Activated gamma-delta T cell treated with Interleukin-2 at 50 U/mL for 16 hours (primary cell): ENCODE results near the gene SPIN1.
A peak's percentile ranks its signal among the peaks of the same experiment; 100 is the strongest.
"Not testable (repeated sequence)": the region's sequence is repeated elsewhere in the genome, so short reads cannot be mapped to it uniquely, and the experiment has no call there.

Source experiments
- DNase-seq: peaks from one replicate; pipeline ENCODE4 v3.0.0-alpha.2; 2020

Gene SPIN1

DNA sequence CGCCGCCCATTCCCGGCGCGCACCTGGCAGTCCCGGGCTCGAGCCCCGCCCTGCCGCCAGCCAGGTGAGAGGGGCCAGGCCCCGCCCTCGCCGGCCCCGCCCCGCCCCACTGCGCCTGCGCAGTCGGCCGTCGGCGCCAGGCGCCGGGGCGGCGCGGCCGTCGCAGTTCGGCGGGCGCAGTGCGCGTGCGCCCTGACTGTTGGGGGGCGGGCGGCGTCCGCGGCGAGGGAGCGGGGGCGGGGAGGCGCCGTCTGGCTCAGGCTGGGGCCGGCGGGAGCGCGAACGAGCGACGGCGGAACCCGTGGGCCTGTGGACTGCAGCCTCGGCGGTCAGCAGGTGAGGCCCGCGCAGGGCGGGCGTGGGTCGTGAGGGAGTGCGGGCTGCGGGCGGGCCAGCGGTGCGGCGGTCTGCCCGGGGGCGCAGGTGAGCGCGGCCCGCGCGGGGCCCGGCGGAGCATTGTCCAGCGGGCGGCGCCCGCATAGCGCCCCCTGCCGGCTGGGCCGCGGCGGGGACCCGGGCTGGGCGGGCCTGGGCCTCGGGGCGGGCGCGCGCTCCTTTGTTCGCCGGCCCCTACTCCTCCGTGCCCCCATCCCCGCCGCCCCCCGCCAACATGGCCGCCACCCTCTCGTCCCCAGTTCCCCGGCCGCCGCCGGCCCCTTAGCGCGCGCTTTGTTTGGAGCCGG, at the start of gene SPIN1:
Gene SPIN1, plus strand, starts transcription at position 242 of the 683 bp plus-strand sequence. CDS start 38,096 bp downstream, outside the sequence.
- peak; percentile 83 for DNase-seq

DNA sequence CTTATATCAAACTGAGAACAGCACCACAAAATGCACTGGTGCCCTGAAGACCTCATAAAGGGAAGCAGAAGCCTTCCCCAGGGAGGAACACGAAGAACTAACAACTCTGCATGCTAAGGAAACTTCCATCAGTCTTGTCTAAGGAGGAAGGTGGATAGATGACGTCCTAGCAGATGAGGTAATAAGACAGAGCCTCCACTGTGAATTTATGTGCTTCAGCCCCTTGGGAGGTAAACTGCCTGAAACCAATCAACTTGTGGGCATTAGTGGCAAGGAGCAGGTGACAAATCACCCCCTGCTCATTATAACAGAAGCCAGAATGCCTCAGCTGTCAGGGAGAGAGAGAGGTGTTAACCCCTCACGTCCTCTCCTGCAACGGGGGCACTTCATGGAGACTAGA, 48.9 kb upstream of the SPIN1 start:
- no peak for DNase-seq

DNA sequence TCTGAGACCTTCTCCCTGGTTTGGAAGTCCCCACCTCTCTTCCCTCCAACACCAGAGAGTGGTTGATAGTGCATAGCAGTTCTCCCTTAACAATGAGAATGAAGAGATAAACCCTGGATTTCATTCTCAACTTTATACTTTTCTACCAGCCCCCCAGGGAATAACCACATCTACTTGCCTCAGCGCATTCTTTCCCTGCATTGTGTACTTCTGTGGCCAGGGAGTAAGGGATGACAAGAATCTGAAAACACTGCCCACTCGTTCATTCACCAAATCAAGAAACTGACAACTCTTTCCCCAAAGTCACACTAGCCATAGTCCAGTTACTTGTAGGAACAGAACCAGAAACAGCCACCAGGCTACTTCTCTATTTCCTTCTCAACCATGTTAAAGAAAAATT, 46.0 kb upstream of the SPIN1 start:
- DNase-seq: no peak

GRCh38 chr9:88344013-88344412, 44.2 kb upstream of the SPIN1 start:
- DNase-seq: no peak

GRCh38 chr9:88350354-88350753, 37.9 kb upstream of the SPIN1 start:
- not testable (repeated sequence) for DNase-seq

DNA sequence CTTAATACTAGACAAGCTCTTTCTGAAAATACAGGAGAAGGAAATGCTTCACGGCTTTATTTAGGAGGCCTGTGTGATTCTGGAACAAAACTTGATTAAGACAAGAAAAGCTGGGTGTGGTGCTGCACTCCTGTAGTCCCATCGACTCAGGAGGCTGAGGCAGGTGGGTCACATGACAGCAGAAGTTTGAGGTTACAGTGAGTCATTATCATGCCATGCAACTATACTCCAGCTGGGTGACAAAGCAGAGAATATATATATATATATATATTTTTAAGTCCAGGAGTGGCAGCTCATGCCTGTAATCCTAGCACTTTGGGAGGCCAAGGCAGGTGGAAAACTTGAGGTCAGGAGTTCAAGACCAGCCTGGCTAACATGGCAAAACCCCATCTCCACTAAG, 33.1 kb upstream of the SPIN1 start:
- no peak for DNase-seq

DNA sequence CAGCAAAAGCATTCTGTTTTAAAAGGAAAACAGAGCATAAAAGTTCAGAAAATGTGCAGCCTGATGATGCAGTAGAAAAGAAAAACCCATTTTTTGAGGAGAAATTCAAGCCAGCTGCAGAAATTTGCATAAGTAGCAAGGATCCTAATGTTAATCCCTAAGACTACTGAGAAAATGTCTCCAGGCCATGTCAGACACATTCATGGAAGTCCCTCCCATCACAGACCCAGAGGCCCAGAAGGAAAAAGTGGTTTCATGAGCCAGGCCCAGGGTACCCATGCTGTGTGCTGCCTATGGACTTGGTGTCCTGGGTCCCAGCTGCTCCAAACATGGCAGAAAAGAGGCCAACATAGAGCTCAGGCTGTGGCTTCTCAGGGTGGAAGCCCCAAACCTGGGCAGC, 31.0 kb upstream of the SPIN1 start:
- DNase-seq: not testable (repeated sequence)

GRCh38 chr9:88358723-88359122, 29.5 kb upstream of the SPIN1 start:
- DNase-seq: no peak

DNA sequence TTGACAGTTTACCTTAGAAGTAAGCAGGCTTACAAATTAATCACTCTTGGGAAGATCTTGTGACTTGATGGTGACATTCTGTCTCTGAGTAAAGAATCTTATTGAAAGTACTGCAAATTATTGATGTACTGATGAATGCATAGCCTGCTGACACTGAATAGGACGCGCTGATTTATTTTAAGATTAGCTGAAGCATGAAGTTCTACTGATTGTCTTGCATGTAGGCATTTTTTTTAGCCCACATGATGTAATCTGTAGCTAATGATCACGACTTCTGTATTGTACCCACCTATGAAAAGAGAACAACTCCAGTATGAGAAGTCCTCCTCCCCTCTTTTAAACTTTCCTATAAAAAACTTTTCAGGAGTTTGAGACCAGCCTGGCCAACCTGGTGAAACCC, 28.3 kb upstream of the SPIN1 start:
- no peak for DNase-seq

DNA sequence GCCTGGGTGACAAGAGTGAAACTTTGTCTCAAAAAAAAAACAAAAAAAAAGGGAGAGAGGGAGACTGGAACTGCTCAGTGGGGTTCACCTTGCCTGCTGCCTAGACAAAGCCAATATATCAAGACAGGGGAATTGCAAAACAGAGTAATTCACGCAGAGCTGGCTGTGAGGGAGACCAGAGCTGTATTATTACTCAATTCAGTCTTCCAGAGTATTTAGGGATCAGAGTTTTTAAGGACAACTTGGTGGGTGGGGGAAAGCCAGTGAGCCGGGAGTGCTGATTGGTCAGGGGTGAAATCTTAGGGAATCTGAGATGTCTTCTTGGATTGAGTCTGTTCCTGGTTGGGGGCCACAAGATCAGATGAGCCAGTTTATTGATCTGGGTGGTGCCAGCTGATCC, 25.6 kb upstream of the SPIN1 start:
- DNase-seq: no peak

GRCh38 chr9:88363661-88364060, 24.6 kb upstream of the SPIN1 start:
- DNase-seq: no peak

DNA sequence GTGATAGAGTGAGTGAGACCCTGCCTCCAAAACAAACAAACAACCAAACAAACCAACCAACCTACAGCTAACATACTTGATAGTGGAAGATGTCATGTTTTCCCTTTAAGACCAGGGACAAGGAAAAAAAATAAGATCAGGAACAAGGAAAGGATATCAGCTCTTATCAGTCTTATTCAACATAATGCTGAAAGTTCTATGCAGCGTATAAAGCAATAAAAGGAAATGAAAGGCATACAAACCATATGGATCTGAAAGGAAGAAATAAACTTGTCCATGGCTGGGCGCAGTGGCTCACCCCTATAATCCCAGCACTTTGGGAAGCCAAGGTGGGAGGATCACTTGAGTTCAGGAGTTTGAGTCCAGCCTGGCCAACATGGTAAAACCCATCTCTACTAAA, 23.5 kb upstream of the SPIN1 start:
- no peak for DNase-seq

- no peak for DNase-seq
Measured at GRCh38 chr9:88370346-88370745, 17.9 kb upstream of the SPIN1 start.

- no peak for DNase-seq
Measured at GRCh38 chr9:88372103-88372654, 16.1 kb upstream of the SPIN1 start.

- DNase-seq: no peak
Measured at GRCh38 chr9:88373045-88373444, 15.2 kb upstream of the SPIN1 start.

- DNase-seq: no peak
Measured at GRCh38 chr9:88378317-88378716, 9.9 kb upstream of the SPIN1 start.

DNA sequence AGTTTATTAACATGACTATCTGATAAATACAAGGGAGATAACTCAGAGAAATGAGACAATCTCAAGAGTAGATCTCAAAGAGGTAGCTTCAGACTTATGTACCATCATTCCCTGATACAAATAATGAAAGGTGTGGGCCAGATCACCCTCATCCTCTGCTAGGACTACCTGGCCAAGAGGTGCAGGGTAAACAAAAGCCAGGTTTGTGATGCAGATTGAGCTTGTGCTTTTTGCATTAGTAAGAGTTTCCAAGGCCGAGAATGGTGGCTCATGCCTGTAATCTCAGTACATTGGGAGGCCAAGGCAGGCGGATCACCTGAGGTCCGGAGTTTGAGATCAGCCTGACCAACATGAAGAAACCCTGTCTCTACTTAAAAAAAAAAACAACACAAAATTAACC, 8.9 kb upstream of the SPIN1 start:
- DNase-seq: no peak

- DNase-seq: no peak
Measured at GRCh38 chr9:88380118-88380517, 8.1 kb upstream of the SPIN1 start.

DNA sequence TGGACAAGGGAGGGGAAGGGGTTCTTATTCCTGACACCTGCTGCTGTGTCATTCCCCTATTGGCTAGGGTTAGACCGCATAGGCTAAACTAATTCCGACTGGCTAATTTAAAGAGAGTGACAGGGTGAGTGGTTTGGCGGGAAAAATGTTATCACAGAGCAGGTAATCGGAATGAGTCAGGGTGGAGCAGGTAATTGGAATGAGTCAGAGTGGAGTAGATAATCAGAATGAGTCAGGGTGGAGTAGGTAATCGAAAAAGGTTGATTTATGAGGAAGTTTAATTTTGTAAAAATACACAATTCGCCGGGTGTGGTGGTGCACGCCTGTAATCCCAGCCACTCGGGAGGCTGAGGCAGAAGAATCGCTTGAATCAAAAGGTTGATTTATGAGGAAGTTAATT, 6.9 kb upstream of the SPIN1 start:
- not testable (repeated sequence) for DNase-seq

GRCh38 chr9:88383176-88383575, 5.1 kb upstream of the SPIN1 start:
- no peak for DNase-seq

DNA sequence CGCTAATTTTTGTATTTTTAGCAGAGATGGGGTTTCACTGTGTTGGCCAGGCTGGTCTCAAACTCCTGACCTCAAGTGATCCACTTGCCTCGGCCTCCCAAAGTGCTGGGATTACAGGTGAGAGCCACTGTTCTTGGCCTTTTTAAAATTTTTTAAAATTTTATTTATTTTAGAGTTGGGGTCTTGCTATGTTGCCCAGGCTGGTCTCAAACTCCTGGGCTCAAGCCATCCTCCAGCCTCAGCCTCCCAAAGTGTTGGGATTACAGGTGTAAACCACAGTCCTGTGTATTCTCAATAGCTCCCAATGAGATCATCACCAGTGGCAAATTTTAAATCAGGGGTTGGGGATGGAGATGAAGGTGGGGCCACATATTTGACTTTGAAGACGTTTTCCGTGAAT, 2.1 kb upstream of the SPIN1 start:
- DNase-seq: not testable (repeated sequence)

DNA sequence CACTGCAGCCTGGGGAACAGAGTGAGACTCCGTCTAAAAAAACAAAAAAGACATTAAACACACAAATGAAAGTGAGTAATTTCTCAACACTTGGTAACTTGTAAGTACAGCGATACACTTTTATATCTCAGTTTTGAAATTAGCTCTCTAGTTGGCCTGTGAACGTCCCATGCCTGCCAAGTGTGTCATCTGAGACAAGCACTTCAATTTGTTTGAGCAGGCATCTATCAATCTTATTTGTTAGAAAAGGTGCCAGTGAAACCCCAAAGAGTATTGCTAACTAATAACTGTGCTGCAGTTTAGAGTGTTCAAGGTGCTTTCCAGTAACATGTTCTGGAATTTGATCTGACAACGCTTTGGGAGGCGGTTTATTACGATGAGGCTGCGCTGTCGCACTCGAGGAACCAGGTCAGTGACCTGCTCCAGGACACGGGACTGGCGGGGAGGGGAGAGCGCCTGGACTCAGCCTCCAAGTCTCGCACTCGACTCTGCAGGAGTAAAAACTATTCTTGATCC, 1.1 kb upstream of the SPIN1 start:
- no peak for DNase-seq

- DNase-seq: peak; percentile 29
Measured at GRCh38 chr9:88387552-88388202, 567 bp upstream of the SPIN1 start.

GRCh38 chr9:88388886-88389605, 802 bp downstream of the SPIN1 start:
- peak; percentile 30 for DNase-seq
